Stimulated activated naive B cell treated with anti-CD40 and anti-IgM and Interleukin-4, amounts not matched to agents 10 μg/mL and 1 μg/mL and 100 μg/mL, for 72 hours (primary cell): ENCODE measurements around the gene STXBP2.

Experiments used
- ATAC-seq, 2 donors: fragments of 150-1000 bp; cut with Tn5 transposase; replicated peaks; 2 replicates each; pipeline ENCODE4 v1.10.0; 2021; ENCODE audit warnings: moderate library complexity in 1 of 2
- DNase-seq: peaks from one replicate; pipeline ENCODE4 v3.0.0; 2021
- H3K27ac Mint-ChIP-seq: one replicate; pipeline ENCODE4 v1.8.0; 2022; ENCODE audit warnings: mild to moderate bottlenecking, mixed read lengths
- H3K27me3 Mint-ChIP-seq, 2 donors: one replicate each; pipeline ENCODE4 v1.8.0; 2022; ENCODE audit warnings: mixed read lengths in 2 of 2
- H3K36me3 Mint-ChIP-seq, 2 donors: one replicate each; pipeline ENCODE4 v1.8.0; 2022; ENCODE audit warnings: mixed read lengths in 2 of 2, mild to moderate bottlenecking in 1 of 2
- H3K4me1 Mint-ChIP-seq, 2 donors: one replicate each; pipeline ENCODE4 v1.8.0; 2022; ENCODE audit warnings: mixed read lengths in 2 of 2, mild to moderate bottlenecking in 1 of 2
- H3K4me3 Mint-ChIP-seq, 2 donors: one replicate each; pipeline ENCODE4 v1.8.0; 2022; ENCODE audit warnings: mild to moderate bottlenecking in 2 of 2, mixed read lengths in 2 of 2, moderate library complexity in 1 of 2
- H3K9me3 Mint-ChIP-seq, 2 donors: one replicate each; pipeline ENCODE4 v1.8.0; 2022; ENCODE audit warnings: mixed read lengths in 2 of 2, mild to moderate bottlenecking in 1 of 2

The STXBP2 gene

DNA sequence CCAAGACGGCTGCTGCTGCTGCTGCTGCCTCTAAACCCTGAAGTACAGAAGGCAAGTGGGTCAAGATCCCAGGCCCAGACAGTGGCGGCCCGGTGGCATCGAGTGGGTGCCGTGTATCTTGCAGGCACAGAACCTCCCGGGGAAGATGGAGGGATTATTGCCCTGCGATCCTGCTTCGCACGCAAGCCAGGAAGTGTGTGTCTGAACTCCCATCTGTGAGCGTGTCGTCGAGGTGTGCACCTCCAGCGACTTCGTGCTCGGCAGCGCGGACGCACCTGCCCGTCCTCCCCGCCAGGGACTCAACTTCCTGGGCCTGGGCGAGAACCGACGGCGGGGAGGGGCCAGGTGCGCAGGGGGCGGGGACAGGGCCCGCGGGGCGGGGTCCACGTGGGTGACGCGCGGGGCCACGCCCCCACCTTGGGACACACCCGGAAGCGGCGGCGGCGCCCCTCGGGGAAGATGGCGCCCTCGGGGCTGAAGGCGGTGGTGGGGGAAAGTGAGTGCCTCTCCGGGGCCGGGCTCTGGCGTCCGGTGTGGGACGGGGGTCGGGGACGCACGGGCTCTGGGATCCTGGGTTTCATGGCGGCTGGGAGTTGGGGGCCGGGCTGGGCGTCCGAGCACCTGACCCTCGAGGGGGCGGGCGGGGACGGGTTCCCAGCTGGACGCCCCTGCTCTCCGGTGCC lies at the start of gene STXBP2:
Gene STXBP2, plus strand, starts transcription at position 420 of the 683 bp plus-strand sequence. Its CDS starts 40 bp downstream, at position 460.
- Mint-ChIP-seq H3K9me3 (no peaks in the 10 kb centered on the region), H3K27me3 (no peaks in the 10 kb centered on the region), H3K27ac (peak within 1 kb of the TSS; percentile 97), H3K4me3 (peak within 1 kb of the TSS; percentile 92 to 94), H3K4me1 (peaks cover 29 to 67% of the 10 kb centered on the region in 2 donors), H3K36me3 (peaks cover 34 to 36% of the 10 kb centered on the region in 2 donors)
- peak; percentile 84 for DNase-seq
- ATAC-seq: peak; percentile 95 to 98

DNA sequence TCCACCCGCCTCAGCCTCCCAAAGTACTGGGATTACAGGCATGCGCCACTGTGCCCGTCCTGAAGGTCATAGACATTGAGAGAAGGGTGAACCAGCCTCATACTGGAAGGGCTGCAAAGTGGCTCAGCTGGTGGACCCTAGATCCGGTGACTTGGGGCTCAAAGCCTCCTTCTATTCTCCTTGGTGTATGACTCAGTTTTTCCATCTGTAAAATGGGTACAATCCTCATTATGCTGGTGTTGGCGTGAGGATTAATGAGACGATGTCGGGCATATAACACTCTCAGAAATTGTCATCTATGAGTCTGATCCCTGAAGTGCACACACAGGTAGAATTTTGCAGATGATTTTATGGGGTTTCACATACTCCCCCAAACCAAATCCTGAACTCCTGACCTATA lies 47.1 kb upstream of the STXBP2 start:
- no peak for ATAC-seq
- Mint-ChIP-seq H3K36me3 (no peaks in the 10 kb centered on the region), H3K9me3 (no peaks in the 10 kb centered on the region), H3K27ac (no peak overlapping the region), H3K4me1 (no peaks in the 10 kb centered on the region), H3K27me3 (peaks cover 25 to 31% of the 10 kb centered on the region in 2 donors), H3K4me3 (no peak overlapping the region)
- DNase-seq: no peak

DNA sequence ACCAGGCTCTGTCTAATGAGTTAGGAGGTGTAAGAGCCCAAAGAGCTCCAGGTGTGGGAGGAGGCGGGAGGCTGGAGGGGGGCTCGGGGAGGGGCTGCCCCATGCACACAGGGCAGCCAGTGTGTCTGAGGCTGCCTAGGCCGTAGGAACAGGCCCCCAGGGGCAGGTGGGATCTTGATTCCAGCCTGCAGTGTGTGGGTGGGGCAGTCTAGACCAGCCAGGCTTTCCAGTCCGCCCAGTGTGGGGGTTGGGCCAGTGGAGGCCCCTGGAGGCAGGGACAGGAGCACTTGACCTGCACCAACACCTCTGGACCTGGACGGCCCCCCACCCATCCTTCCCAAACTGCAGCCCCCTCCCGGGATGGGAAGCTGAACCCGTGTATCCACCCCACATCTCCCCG lies 46.7 kb upstream of the STXBP2 start:
- ATAC-seq (no peak), DNase-seq (no peak)
- H3K27me3 Mint-ChIP-seq: peaks cover 29 to 35% of the 10 kb centered on the region in 2 donors
- H3K4me1 Mint-ChIP-seq: peaks cover 0 to 2% of the 10 kb centered on the region in 2 donors
- H3K4me3 Mint-ChIP-seq: no peak overlapping the region
- no peaks in the 10 kb centered on the region for H3K36me3 Mint-ChIP-seq
- no peaks in the 10 kb centered on the region for H3K9me3 Mint-ChIP-seq
- no peak overlapping the region for H3K27ac Mint-ChIP-seq

DNA sequence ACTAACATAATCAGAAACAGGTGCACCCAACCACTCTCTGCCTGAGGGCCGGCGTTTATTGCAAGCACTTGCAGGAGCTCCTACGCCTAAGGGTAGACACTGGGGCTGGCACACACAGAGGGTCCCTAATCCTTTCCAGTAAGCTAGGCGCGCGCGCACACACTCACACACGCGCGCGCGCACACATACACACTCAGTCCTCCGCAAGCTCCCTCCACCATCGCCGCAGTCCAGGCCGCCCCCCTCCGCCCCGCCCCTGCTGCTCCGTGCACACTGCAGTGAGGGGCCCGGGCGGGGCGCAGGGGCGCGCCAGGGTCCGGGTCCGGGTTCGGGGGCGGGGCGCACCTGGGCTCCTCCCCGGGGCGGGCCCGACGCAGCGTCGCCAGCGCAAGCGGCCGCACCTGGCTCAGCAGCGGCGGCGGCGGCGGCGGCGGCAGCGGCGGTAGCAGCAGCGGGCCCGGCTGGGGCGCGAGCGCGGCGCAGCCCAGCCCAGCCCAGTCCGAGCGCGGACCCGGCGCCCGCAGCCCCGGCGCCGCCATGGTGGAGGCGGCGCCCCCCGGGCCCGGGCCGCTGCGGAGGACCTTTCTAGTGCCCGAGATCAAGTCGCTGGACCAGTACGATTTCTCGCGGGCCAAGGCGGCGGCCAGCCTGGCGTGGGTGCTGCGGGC lies 41.3 kb upstream of the STXBP2 start, which contains the start of gene CAMSAP3:
Gene CAMSAP3, plus strand, starts transcription at position 398 of the 668 bp plus-strand sequence. Its CDS starts 140 bp downstream, at position 538.
- Mint-ChIP-seq H3K27me3 (peaks cover 53 to 67% of the 10 kb centered on the region in 2 donors), H3K36me3 (peaks cover 0 to 6% of the 10 kb centered on the region in 2 donors), H3K9me3 (peaks cover 0 to under 1% of the 10 kb centered on the region in 2 donors), H3K27ac (peak within 1 kb of the TSS; percentile 71), H3K4me3 (peak within 1 kb of the TSS; percentile 81 to 85), H3K4me1 (peaks cover 5 to 7% of the 10 kb centered on the region in 2 donors)
- peak; percentile 19 for DNase-seq
- peak; percentile 86 to 89 for ATAC-seq

DNA sequence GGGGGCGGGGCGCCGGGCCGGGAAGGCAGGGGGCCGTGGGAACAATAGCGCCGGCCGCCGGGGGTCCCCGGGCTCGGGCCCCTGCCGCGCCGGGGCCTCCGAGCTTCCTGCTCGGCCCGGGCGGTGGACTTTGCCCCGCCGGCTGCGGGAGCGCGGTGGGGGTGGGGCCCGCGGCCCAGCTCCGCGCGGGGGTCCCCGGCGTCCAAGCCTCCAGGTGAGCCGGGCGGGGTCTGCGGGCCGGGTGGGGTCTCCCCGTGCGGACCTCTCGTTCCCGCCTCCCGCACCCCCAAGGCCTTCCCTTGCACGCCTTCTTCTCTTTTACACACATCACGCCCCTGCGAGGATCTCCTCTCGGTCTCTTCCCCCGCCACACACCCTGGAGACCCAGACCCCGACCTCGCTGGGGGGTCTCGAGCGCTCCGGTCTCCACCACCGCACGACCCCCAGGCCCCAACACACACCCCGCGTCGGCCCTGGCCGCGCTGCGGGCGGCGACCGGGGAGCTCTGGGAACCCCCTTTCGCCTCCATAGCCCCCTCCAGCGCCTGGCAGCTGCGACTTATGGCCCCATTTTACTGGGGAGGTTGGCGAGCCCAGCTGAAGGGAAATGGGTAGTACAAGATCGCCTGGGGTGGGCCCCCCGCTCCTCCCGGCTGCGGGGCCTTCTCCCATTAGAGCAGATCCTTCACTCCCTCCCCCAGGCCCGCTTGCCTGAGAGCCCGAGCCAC lies 40.5 kb upstream of the STXBP2 start:
- ATAC-seq (no peak), DNase-seq (no peak)
- H3K27ac Mint-ChIP-seq: peak overlapping the region; percentile 71
- peak overlapping the region; percentile 81 to 85 for H3K4me3 Mint-ChIP-seq
- peaks cover 54 to 60% of the 10 kb centered on the region in 2 donors for H3K27me3 Mint-ChIP-seq
- H3K36me3 Mint-ChIP-seq: peaks cover 2 to 10% of the 10 kb centered on the region in 2 donors
- peaks cover 2 to 4% of the 10 kb centered on the region in 2 donors for H3K9me3 Mint-ChIP-seq
- H3K4me1 Mint-ChIP-seq: peaks cover 7% of the 10 kb centered on the region in 2 donors

DNA sequence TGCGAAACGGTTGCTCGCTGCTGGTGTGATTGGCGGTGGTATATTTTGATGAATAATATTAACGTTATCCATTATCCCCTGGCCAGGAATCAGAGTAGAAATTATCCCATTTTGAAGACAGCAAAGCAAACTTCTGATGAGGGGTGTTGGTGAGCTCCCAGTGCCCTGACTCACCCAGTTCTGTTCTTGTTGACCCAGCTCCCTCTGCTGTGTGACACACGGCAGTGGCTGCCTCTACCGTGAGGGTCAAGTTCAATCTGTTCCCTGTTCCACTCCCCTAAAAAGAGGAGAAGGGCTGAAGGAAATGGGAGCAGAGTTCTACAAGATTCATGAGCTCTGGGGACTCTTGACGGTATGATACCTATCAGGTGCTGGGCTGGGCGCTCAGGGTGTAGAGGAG lies 39.2 kb upstream of the STXBP2 start:
- peaks cover 2 to 10% of the 10 kb centered on the region in 2 donors for H3K36me3 Mint-ChIP-seq
- no peak for DNase-seq
- H3K27ac Mint-ChIP-seq: peak overlapping the region; percentile 16
- H3K27me3 Mint-ChIP-seq: peaks cover 57 to 66% of the 10 kb centered on the region in 2 donors
- H3K4me1 Mint-ChIP-seq: peaks cover 7% of the 10 kb centered on the region in 2 donors
- H3K9me3 Mint-ChIP-seq: peaks cover 2 to 4% of the 10 kb centered on the region in 2 donors
- no peak for ATAC-seq
- H3K4me3 Mint-ChIP-seq: no peak overlapping the region

DNA sequence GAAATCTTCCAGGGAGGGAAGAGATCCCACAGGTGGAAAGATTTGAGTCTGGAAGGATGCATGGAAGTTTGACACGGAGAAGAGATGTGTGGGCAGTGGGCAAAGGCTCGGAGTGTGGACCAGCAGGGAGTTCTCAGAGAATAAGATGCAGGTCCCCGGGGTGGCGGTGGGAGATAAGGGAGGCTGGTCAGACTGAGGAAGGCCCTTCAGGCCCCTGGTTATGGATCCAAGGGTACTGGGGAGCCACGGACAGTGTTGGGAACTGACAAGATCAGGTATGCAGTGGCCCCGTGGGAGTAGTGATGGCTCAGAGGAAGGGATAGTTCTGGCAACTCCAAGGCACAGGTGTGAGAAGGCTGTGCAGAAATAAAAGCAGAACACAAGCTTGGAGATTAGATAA lies 38.7 kb upstream of the STXBP2 start:
- H3K27ac Mint-ChIP-seq: peak overlapping the region; percentile 16
- ATAC-seq: no peak
- H3K9me3 Mint-ChIP-seq: peaks cover 2 to 4% of the 10 kb centered on the region in 2 donors
- peaks cover 2 to 10% of the 10 kb centered on the region in 2 donors for H3K36me3 Mint-ChIP-seq
- H3K27me3 Mint-ChIP-seq: peaks cover 54 to 66% of the 10 kb centered on the region in 2 donors
- H3K4me3 Mint-ChIP-seq: no peak overlapping the region
- DNase-seq: no peak
- peaks cover 7% of the 10 kb centered on the region in 2 donors for H3K4me1 Mint-ChIP-seq

DNA sequence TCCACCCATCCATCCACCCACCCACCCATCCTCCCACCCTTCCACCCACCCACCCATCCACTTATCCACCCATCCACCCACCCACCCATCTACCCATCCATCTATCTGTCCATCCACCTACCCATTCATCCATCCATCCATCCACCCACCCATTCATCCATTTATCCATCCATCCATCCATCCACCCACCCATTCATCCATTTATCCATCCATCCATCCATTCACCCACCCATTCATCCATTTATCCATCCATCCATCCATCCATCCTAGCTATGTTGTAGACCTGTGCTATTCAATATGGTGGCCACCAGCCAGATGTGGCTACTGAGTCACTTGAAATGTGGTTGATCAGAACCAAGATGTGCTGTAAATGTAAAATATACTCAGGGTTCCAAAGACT lies 36.2 kb upstream of the STXBP2 start:
- H3K27ac Mint-ChIP-seq: no peak overlapping the region
- H3K4me3 Mint-ChIP-seq: peak overlapping the region in 1 of 2 donors; percentile 7
- peaks cover 6 to 8% of the 10 kb centered on the region in 2 donors for H3K9me3 Mint-ChIP-seq
- peaks cover 47 to 67% of the 10 kb centered on the region in 2 donors for H3K27me3 Mint-ChIP-seq
- ATAC-seq (no peak), DNase-seq (no peak)
- H3K36me3 Mint-ChIP-seq: peaks cover 2 to 13% of the 10 kb centered on the region in 2 donors
- peaks cover 7 to 8% of the 10 kb centered on the region in 2 donors for H3K4me1 Mint-ChIP-seq

DNA sequence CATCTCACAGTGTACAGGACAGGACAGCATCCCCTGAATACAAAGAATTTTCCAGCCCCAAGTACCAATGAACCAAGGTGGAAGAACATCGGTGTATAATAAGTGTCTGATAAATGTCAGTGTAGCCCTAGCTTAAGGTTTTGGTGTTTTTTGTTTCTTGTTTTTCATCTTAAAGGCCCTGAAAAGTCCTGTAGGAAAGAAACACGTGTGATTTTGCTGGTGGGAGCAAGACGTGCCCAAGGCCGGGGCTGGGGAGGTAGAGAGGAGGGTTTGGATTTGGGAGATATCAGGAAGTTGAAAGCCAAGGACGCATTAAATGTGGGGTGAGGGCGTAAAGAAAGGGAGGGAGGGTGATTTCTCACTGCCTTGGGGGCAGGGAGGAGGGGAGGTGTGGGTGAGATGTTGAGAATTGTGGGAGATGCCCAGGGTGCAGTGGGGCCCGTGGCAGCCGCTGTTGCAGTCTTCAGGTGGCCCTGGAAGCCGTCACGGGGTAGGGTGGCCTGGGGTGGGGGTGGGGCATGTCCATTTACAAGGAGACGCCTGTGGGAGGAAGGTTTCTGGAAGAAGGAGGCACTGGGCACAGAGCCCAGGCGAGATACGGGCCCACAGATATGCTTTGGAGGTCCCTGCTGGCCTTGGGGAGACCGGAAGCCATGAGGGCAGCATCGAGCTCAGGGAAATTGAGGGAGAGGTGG lies 34.5 kb upstream of the STXBP2 start:
- peaks cover 45 to 57% of the 10 kb centered on the region in 2 donors for H3K27me3 Mint-ChIP-seq
- no peak overlapping the region for H3K4me3 Mint-ChIP-seq
- no peak overlapping the region for H3K27ac Mint-ChIP-seq
- H3K9me3 Mint-ChIP-seq: peaks cover 7 to 9% of the 10 kb centered on the region in 2 donors
- H3K36me3 Mint-ChIP-seq: peaks cover 2 to 13% of the 10 kb centered on the region in 2 donors
- H3K4me1 Mint-ChIP-seq: peaks cover 0 to 5% of the 10 kb centered on the region in 2 donors
- DNase-seq: no peak
- ATAC-seq: no peak

DNA sequence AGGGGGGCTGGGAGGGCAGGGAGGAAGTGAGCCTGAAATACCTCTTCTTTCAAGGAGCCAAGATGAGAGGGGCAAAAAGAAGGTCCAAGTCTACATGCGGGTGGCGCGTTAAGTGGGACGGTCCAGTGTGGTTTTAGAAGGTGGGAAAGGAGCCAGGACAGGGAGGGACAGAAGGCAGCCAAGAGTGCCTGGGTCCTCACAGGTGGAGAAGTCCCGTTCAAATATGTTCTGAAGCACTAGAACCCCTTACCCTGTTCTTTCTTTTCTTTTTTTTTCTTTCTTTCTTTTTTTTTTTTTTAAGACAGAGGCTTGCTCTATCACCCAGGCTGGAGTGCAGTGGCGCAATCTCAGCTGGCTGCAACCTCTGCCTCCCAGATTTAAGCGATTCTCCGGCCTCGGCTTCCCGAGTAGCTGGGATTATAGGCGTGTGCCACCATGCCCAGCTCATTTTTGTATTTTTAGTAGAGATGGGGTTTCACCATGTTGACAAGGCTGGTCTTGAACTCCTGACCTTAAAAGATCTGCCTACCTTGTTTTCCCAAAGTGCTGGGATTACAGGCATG lies 33.9 kb upstream of the STXBP2 start:
- Mint-ChIP-seq H3K4me1 (peaks cover 0 to 5% of the 10 kb centered on the region in 2 donors), H3K27me3 (peaks cover 38 to 52% of the 10 kb centered on the region in 2 donors), H3K27ac (no peak overlapping the region), H3K9me3 (peaks cover 7 to 9% of the 10 kb centered on the region in 2 donors), H3K36me3 (peaks cover 2 to 11% of the 10 kb centered on the region in 2 donors), H3K4me3 (no peak overlapping the region)
- DNase-seq (no peak), ATAC-seq (no peak)

DNA sequence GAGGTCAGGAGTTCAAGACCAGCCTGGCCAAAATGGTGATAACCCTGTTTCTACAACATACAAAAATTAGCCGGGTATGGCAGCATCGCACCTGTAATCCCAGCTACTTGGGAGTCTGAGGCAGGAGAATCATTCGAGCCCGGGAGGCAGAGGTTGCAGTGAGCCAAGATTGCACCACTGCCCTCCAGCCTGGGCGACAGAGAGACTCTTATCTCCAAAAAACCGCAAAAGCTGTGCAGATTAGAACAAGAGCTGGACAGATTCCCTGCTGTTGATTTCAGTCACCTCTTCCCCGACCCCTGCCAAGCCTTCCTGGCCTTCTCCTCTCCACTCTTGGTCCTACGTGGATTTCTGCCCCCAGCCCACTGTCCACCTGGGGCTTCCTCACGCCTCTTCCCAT lies 33.0 kb upstream of the STXBP2 start:
- Mint-ChIP-seq H3K36me3 (peaks cover 2 to 7% of the 10 kb centered on the region in 2 donors), H3K4me3 (no peak overlapping the region), H3K27me3 (peaks cover 29 to 47% of the 10 kb centered on the region in 2 donors), H3K27ac (no peak overlapping the region), H3K9me3 (peaks cover 7 to 9% of the 10 kb centered on the region in 2 donors), H3K4me1 (peaks cover 0 to 5% of the 10 kb centered on the region in 2 donors)
- no peak for ATAC-seq
- no peak for DNase-seq

DNA sequence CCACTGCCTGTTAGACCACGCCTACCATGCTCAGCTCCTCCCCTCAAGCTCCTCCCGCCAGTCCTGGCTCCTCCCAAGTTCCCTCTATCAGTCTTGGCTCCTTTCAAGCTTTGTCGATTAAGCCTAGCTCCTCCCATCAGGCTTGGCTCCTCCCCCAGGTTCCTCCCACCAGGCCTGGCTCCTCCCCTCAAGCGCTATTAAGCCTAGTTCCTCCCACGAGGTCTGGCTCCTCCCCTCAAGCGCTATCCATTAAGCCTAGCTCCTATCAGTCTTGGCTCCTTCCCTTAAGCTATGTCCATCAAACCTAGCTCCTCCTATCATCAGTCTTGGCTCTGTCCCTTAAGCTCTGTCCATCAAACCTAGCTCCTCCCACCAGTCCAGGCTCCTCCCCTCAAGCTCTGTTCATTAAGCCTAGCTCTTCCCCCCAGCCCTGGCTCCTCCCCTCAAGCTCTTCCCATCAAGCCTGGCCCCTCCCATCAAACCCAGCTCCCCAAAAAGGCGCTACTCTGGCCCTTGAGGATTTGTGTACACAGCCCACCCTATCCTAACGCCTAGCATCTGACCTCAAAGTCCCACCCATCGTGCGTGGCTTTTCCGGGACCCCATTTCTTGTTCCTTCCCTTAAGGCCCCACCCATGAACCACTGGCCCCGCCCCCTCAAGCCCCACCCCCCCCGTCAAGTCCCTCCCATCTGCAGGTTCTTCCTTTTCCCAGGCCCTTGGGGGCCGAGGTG lies 31.3 kb upstream of the STXBP2 start:
- Mint-ChIP-seq H3K27ac (no peak overlapping the region), H3K4me1 (peaks cover 0 to 5% of the 10 kb centered on the region in 2 donors), H3K36me3 (peaks cover 2 to 7% of the 10 kb centered on the region in 2 donors), H3K27me3 (peaks cover 26 to 45% of the 10 kb centered on the region in 2 donors), H3K9me3 (peaks cover 7 to 8% of the 10 kb centered on the region in 2 donors), H3K4me3 (no peak overlapping the region)
- ATAC-seq (peak; percentile 64 to 66), DNase-seq (no peak)

DNA sequence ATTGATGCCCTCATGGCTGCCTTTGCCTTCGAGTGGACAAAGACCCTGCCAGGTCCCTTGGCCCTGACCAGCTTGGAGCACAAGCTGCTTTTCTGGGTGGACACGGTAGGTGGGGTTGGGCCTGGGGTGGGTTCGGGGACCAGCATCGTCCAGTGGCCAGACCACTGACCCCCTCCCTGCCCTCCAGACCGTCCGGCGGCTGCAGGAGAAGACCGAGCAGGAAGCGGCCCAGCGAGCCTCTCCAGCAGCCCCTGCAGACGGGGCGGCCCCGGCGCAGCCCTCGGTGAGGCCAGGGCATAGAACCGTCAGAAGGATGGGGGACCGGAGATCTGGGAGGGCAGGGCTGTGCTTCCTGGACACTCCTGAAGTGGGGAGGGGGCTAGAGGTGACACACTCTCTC lies 30.6 kb upstream of the STXBP2 start:
- H3K4me3 Mint-ChIP-seq: no peak overlapping the region
- H3K36me3 Mint-ChIP-seq: peaks cover 0 to 3% of the 10 kb centered on the region in 2 donors
- peaks cover 23 to 45% of the 10 kb centered on the region in 2 donors for H3K27me3 Mint-ChIP-seq
- H3K4me1 Mint-ChIP-seq: peaks cover 0 to 3% of the 10 kb centered on the region in 2 donors
- H3K27ac Mint-ChIP-seq: no peak overlapping the region
- H3K9me3 Mint-ChIP-seq: peaks cover 4 to 5% of the 10 kb centered on the region in 2 donors
- ATAC-seq (no peak), DNase-seq (no peak)
